Heart right ventricle (tissue), 16 donors: ENCODE measurements around the gene BTLA. TPM values are rescaled to one million over a fixed set of nuclear protein-coding genes. Genes with fewer than 3 reads are reported as not detected.

ENCODE experiments used
- ATAC-seq, 8 donors: fragments of 200-7000 bp; cut with Tn5 transposase; one replicate each; pipeline ENCODE4 v1.9.1; 2020; ENCODE audit warnings: mild to moderate bottlenecking in 8 of 8, moderate library complexity in 8 of 8, moderate number of reproducible peaks in 1 of 8
- DNase-seq, 2 donors: peaks; one replicate each; pipeline ENCODE4 v3.0.0-alpha.2; 2020
- H3K27ac ChIP-seq, 10 donors: fragments of 200-600 bp; sonication (generic) in 2 of 10; one replicate each; pipeline versions ENCODE4 v1.5.0 to v1.8.0; 2020 to 2022; ENCODE audit warnings: mild to moderate bottlenecking in 3 of 10
- H3K27me3 ChIP-seq, 7 donors: fragments of 200-600 bp; one replicate each; pipeline ENCODE4 v1.8.0; 2021 to 2022; ENCODE audit warnings: mild to moderate bottlenecking in 2 of 7
- H3K36me3 ChIP-seq, 9 donors: fragments of 200-600 bp; sonication (generic) in 1 of 9; one replicate each; pipeline versions ENCODE4 v1.5.0 to v1.8.0; 2020 to 2022; ENCODE audit warnings: mild to moderate bottlenecking in 2 of 9
- H3K4me1 ChIP-seq, 9 donors: fragments of 200-600 bp; sonication (generic) in 1 of 9; one replicate each; pipeline versions ENCODE4 v1.5.0 to v1.8.0; 2020 to 2022; ENCODE audit warnings: mild to moderate bottlenecking in 4 of 9
- H3K4me3 ChIP-seq, 10 donors: fragments of 200-600 bp; sonication (generic) in 2 of 10; one replicate each; pipeline versions ENCODE4 v1.5.0 to v1.8.0; 2020 to 2022; ENCODE audit warnings: mild to moderate bottlenecking in 7 of 10, moderate library complexity in 2 of 10
- H3K9me3 ChIP-seq, 11 donors: fragments of 200-600 bp in 10 of 11; sonication (generic) in 2 of 11; one replicate each; pipeline versions ENCODE4 v1.5.0 to v1.8.0; 2013 to 2022; ENCODE audit warnings: mild to moderate bottlenecking in 2 of 11, control low read depth in 1 of 11, moderate library complexity in 1 of 11
- CTCF ChIP-seq, 9 donors: fragments of 200-600 bp; sonication (generic) in 2 of 9; IDR thresholded peaks; one replicate each; pipeline versions ENCODE4 v1.5.0 to v1.8.0; 2021 to 2022; ENCODE audit warnings: antibody characterized with exemption in 9 of 9, mild to moderate bottlenecking in 5 of 9, moderate library complexity in 1 of 9
- WGBS, 2 donors: extraction: QIAGEN DNeasy Blood & Tissue Kit; methylation state at CpG; one replicate each; pipeline ENCODE4 v1.1.7; 2013; ENCODE audit warnings: inconsistent platforms in 1 of 2; 5-methylcytosine and 5-hydroxymethylcytosine counted together
- intact Hi-C, 10 donors: fragments of 100-400 bp; cut with DNase I; formaldehyde crosslinking; loops; one replicate each; pipeline versions ENCODE4 v1.11.1 to v1.14.2; 2022
- polyA plus RNA-seq, 2 donors: library from polyadenylated mRNA; stranded (reverse); fragments of 200-250 nt; gene quantifications; one replicate each; pipeline ENCODE4 v1.2.3, GENCODE V29; 2013
- total RNA-seq, 10 donors: library from RNA; stranded (reverse); fragmentation: NEBNext Ultra II Directional in 3 of 10; extraction: Animal tissue kit (Norgen Biotek cat#: 25700) in 3 of 10; gene quantifications; one replicate each; pipeline versions ENCODE4 v1.2.1 to v1.2.4, GENCODE V29; 2021 to 2023
- donor health status: Arrhythmogenic right ventricular cardiomyopathy.
- donor health status: ischemic (EF 13 %, LVEDD 7.1; RV severe dilation, severe dysfunction).
- donor health status: healthy with polysubstance abuse.
- donor health status: DM: no; HTN: yes; CAD: no.
- donor health status: DM: no; HTN: no; CAD: no.
- donor health status: ischemic (EF 25% LVEDD 6.9; RV normal size, moderate dysfunction).
- donor health status: ischemic (EF 25% LVEDD 5.7; RV mildly dilated, moderate dysfunction).
- donor health status: healthy.
- donor health status: DM: yes; HTN: yes; CAD: no.
- donor health status: Ischemic cardiomyopathy.
- donor health status: ischemic (EF 35%, LVEDD 5.7; RV mildly dilated, moderate dysfunction).
- donor health status: nonischemic (EF 11% LVEDD 7.7; RV severe dilation, severe dysfunction).
- donor health status: DM: yes; HTN: yes; CAD: no.
- donor health status: PGD.
- donor health status: ischemic (EF 29% LVEDD 5.4; RV normal size, mild dysfunction).
- donor health status: nonischemic (EF 23%, LVEDD 6.1; RV moderate dilation, normal function).

Gene BTLA
- total and polyA plus RNA-seq, 12 donors = 0.03 to 0.97 (median 0.07) TPM; not detected in 7

- H3K4me3 ChIP-seq = no peak overlapping the region
- TF ChIP-seq CTCF (IDR thresholded peaks at IDR 0.05) = no peak
- ATAC-seq (no peak), DNase-seq (no peak)
- peaks cover 0 to 8% (median 0%) of the 10 kb centered on the region in 11 donors for H3K9me3 ChIP-seq
- no peaks in the 10 kb centered on the region for H3K36me3 ChIP-seq
- H3K27ac ChIP-seq = no peak overlapping the region
- intact Hi-C loops = no loop called here
- H3K27me3 ChIP-seq = no peaks in the 10 kb centered on the region
- no peaks in the 10 kb centered on the region for H3K4me1 ChIP-seq
Measured at GRCh38 chr3:112491373-112491772, 7.9 kb downstream of the BTLA start.

- no peak for DNase-seq
- WGBS, 2 donors = 84 to 85% methylated on average over 4 of the region's 4 CpGs
- Histone ChIP-seq H3K4me1 (no peaks in the 10 kb centered on the region), H3K27me3 (no peaks in the 10 kb centered on the region), H3K36me3 (no peaks in the 10 kb centered on the region), H3K9me3 (peaks cover 0 to 8% (median 0%) of the 10 kb centered on the region in 11 donors), H3K4me3 (no peak overlapping the region), H3K27ac (no peak overlapping the region)
- intact Hi-C loops = no loop called here
- ATAC-seq = no peak
- TF ChIP-seq CTCF (IDR thresholded peaks at IDR 0.05) = no peak
Measured at GRCh38 chr3:112489674-112490479, 9.4 kb downstream of the BTLA start.

- Histone ChIP-seq H3K4me3 (no peak overlapping the region), H3K9me3 (no peaks in the 10 kb centered on the region), H3K27me3 (no peaks in the 10 kb centered on the region), H3K27ac (no peak overlapping the region), H3K4me1 (peaks cover 0 to 8% (median 0%) of the 10 kb centered on the region in 9 donors), H3K36me3 (no peaks in the 10 kb centered on the region)
- intact Hi-C loops = no loop called here
- 94 to 96% methylated on average over 7 of the region's 7 CpGs for WGBS, 2 donors
- no peak for ATAC-seq
- no peak for DNase-seq
- no peak for TF ChIP-seq CTCF (IDR thresholded peaks at IDR 0.05)
Measured at GRCh38 chr3:112486811-112487505, 12.3 kb downstream of the BTLA start.

GRCh38 chr3:112484352-112484751, 14.9 kb downstream of the BTLA start:
- Histone ChIP-seq H3K27me3 (no peaks in the 10 kb centered on the region), H3K27ac (no peak overlapping the region), H3K4me1 (peaks cover 0 to 8% (median 0%) of the 10 kb centered on the region in 9 donors), H3K4me3 (no peak overlapping the region), H3K36me3 (no peaks in the 10 kb centered on the region), H3K9me3 (no peaks in the 10 kb centered on the region)
- TF ChIP-seq CTCF (IDR thresholded peaks at IDR 0.05) = no peak
- 95 to 96% methylated on average over 4 of the region's 4 CpGs for WGBS, 2 donors
- DNase-seq = no peak
- no peak for ATAC-seq
- intact Hi-C loops = no loop called here
